ENCODE measurements around the gene IL25. TPM values are rescaled to one million over a fixed set of nuclear protein-coding genes. Genes with fewer than 3 reads are reported as not detected.

The IL25 gene
- total and polyA plus RNA-seq, 2 of the 13 experiments (the other 11 are each of a cell fraction or from before 2014, with no cell fraction given): not detected

DNA sequence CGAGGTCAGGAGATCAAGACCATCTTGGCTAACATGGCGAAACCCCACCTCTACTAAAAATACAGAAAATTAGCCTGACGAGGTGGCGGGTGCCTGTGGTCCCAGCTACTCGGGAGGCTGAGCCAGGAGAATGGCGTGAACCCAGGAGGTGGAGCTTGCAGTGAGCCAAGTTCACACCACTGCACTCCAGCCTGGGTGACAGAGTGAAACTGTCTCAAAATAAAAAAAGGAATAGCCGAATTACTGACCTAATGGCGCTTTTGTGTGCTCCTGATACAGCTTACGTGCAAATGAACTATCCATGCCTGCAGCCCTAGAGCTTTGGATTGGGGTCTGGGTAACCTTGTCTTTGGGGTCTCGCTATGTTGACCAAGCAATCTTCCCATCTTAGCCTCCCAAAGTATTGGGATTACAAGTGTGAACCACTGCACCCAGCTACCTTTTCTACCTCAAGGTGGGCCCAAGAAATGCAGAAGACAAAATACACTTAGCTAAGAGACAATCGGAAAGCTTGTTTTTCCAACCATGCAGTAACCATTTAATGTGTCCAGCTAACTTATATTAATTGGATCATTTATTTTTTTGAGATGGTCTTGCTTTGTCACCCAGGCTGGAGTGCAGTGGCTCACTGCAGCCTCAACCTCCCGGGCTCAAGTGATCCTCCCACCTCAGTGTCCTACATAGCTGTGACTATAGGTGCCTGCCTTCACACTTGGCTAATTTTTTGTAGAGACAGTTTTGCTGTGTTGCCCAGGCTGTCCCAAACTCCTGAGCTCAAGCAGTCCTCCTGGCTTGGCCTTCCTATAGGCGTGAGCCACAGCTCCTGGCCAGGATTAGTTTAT, 45.9 kb upstream of the IL25 start:
- no peak overlapping the region for H3K4me3 ChIP-seq (replicated peaks in 1 of 3; ENCODE audit: insufficient read depth in 1 of 3, low read depth in 2 of 3, low read length in 3 of 3)
- 92% methylated on average over 13 of the region's 13 CpGs for WGBS (ENCODE audit: low lambda C conversion rate)
- in situ Hi-C loops (cut with HindIII; ENCODE audit: extremely low pct_ligation_motif_present, low pct_unique_long_range_greater_than_20kb): loop anchor here (5.0 kb wide), 1 partner anchor 51 kb away; the partner anchor contains the start of gene CMTM5
- CTCF ChIA-PET (ENCODE audit: low intra/inter-chr PET ratio, low total read pairs): interaction anchor here (1.6 to 4.4 kb wide), 4 partner anchors 32 to 62 kb away, joined by 5 to 111 read pairs (median 14); partner anchors contain the start of gene CMTM5
- POLR2A ChIA-PET: interaction anchor here (0.7 to 13.2 kb wide), 20 partner anchors 9 to 561 kb away, joined by 3 to 1053 read pairs (median 4); partner anchors contain the start of genes ACIN1, AJUBA, AP1G2 and BCL2L2
- peaks cover 23% of the 10 kb centered on the region for H3K79me2 ChIP-seq (ENCODE audit: insufficient read depth, low read length)
- peaks cover 18 to 27% of the 10 kb centered on the region in 2 experiments for H3K36me3 ChIP-seq (replicated peaks in 1 of 2; ENCODE audit: control insufficient read depth in 1 of 2, insufficient read depth in 2 of 2, low read length in 2 of 2)
- peak; percentile 11 for ATAC-seq
- BruUV-seq (replicated peaks): no TSS peak
- FAIRE-seq: no peak
- DNase-seq (ENCODE audit: low spot score): no peak
- H3K4me1 ChIP-seq (ENCODE audit: insufficient read depth, low read length): peaks cover 29% of the 10 kb centered on the region
- no peak overlapping the region for H3K9ac ChIP-seq (ENCODE audit: insufficient read depth, low read depth, low read length)
- H3K4me2 ChIP-seq (ENCODE audit: low read depth, low read length): no peak overlapping the region
- H4K20me1 ChIP-seq (ENCODE audit: insufficient read depth, low read length): peaks cover 11% of the 10 kb centered on the region; the same call in 1 of the 2 replicates
- intact Hi-C loops (cut with micrococcal nuclease; ENCODE audit: unreplicated experiment): loop anchor here (5.0 kb wide), 1 partner anchor 131 kb away; no protein-coding TSS in a partner anchor
- H3K27me3 ChIP-seq (ENCODE audit: control insufficient read depth in 1 of 2, insufficient read depth in 2 of 2, low read length in 2 of 2): peaks cover 0 to 23% of the 10 kb centered on the region in 2 experiments; a peak in 3 of 5 replicates
- H2AFZ ChIP-seq (ENCODE audit: low read length): no peak overlapping the region
- H3K27ac ChIP-seq (ENCODE audit: extremely low read length, insufficient read depth, low read length): no peak overlapping the region
- no peaks in the 10 kb centered on the region for H3K9me3 ChIP-seq (ENCODE audit: low read length)
- no peak for TF ChIP-seq NFIC (IDR thresholded peaks at IDR 0.05; ENCODE audit: low read length)
- TF ChIP-seq, protein P1, sequence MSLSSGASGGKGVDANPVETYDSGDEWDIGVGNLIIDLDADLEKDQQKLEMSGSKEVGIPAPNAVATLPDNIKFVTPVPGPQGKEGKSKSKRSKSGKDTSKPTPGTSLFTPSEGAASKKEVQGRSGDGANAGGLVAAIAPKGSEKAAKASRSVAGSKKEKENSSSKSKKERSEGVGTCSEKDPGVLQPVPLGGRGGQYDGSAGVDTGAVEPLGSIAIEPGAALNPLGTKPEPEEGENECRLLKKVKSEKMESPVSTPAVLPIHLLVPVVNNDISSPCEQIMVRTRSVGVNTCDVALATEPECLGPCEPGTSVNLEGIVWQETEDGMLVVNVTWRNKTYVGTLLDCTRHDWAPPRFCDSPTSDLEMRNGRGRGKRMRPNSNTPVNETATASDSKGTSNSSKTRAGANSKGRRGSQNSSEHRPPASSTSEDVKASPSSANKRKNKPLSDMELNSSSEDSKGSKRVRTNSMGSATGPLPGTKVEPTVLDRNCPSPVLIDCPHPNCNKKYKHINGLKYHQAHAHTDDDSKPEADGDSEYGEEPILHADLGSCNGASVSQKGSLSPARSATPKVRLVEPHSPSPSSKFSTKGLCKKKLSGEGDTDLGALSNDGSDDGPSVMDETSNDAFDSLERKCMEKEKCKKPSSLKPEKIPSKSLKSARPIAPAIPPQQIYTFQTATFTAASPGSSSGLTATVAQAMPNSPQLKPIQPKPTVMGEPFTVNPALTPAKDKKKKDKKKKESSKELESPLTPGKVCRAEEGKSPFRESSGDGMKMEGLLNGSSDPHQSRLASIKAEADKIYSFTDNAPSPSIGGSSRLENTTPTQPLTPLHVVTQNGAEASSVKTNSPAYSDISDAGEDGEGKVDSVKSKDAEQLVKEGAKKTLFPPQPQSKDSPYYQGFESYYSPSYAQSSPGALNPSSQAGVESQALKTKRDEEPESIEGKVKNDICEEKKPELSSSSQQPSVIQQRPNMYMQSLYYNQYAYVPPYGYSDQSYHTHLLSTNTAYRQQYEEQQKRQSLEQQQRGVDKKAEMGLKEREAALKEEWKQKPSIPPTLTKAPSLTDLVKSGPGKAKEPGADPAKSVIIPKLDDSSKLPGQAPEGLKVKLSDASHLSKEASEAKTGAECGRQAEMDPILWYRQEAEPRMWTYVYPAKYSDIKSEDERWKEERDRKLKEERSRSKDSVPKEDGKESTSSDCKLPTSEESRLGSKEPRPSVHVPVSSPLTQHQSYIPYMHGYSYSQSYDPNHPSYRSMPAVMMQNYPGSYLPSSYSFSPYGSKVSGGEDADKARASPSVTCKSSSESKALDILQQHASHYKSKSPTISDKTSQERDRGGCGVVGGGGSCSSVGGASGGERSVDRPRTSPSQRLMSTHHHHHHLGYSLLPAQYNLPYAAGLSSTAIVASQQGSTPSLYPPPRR (CRISPR knock-in tag; IDR thresholded peaks at IDR 0.05; ENCODE audit: borderline replicate concordance): no peak
- no peak for TF ChIP-seq ZNF138 (CRISPR knock-in tag; IDR thresholded peaks at IDR 0.05; ENCODE audit: low read depth)
- no peak for TF ChIP-seq SMARCE1 (IDR thresholded peaks at IDR 0.05; ENCODE audit: borderline replicate concordance)
- TF ChIP-seq, protein P2, sequence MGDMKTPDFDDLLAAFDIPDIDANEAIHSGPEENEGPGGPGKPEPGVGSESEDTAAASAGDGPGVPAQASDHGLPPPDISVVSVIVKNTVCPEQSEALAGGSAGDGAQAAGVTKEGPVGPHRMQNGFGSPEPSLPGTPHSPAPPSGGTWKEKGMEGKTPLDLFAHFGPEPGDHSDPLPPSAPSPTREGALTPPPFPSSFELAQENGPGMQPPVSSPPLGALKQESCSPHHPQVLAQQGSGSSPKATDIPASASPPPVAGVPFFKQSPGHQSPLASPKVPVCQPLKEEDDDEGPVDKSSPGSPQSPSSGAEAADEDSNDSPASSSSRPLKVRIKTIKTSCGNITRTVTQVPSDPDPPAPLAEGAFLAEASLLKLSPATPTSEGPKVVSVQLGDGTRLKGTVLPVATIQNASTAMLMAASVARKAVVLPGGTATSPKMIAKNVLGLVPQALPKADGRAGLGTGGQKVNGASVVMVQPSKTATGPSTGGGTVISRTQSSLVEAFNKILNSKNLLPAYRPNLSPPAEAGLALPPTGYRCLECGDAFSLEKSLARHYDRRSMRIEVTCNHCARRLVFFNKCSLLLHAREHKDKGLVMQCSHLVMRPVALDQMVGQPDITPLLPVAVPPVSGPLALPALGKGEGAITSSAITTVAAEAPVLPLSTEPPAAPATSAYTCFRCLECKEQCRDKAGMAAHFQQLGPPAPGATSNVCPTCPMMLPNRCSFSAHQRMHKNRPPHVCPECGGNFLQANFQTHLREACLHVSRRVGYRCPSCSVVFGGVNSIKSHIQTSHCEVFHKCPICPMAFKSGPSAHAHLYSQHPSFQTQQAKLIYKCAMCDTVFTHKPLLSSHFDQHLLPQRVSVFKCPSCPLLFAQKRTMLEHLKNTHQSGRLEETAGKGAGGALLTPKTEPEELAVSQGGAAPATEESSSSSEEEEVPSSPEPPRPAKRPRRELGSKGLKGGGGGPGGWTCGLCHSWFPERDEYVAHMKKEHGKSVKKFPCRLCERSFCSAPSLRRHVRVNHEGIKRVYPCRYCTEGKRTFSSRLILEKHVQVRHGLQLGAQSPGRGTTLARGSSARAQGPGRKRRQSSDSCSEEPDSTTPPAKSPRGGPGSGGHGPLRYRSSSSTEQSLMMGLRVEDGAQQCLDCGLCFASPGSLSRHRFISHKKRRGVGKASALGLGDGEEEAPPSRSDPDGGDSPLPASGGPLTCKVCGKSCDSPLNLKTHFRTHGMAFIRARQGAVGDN (CRISPR knock-in tag; IDR thresholded peaks at IDR 0.05): peak; percentile 39; the same call in 1 of the 2 replicates
- no peak for TF ChIP-seq SETDB1 (CRISPR knock-in tag; IDR thresholded peaks at IDR 0.05; ENCODE audit: borderline replicate concordance)
- TF ChIP-seq, protein P3, sequence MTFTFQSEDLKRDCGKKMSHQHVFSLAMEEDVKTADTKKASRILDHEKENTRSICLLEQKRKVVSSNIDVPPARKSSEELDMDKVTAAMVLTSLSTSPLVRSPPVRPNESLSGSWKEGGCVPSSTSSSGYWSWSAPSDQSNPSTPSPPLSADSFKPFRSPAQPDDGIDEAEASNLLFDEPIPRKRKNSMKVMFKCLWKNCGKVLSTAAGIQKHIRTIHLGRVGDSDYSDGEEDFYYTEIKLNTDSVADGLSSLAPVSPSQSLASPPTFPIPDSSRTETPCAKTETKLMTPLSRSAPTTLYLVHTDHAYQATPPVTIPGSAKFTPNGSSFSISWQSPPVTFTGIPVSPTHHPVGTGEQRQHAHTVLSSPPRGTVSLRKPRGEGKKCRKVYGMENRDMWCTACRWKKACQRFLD (CRISPR knock-in tag; IDR thresholded peaks at IDR 0.05; ENCODE audit: borderline replicate concordance): no peak; the same call in 1 of the 2 replicates

Data from HepG2 (cell line).